Suppressor macrophage (primary cell): ENCODE data around the gene RAD51B.

Source experiments
- DNase-seq, 4 experiments: peaks; one replicate each; pipeline ENCODE4 v3.0.0-alpha.2; 2020 to 2022

Gene RAD51B

DNA sequence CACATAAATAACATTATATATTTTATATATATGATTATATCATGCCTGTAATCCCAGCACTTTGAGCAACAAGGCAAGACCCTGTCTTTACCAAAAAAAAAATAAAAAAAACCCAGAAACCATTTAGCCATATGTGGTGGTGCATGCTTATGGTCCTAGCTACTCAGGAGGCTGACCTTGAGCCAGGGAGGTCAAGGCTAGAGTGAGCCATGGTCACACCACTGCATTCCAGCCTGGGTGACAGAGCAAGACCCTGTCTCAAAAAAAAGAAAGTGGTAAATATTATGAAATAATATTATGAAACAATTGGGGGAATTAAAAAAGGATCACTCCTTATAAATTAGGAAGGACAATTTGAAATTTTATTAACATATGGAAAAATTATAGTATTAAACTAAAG is 16.0 kb downstream of the RAD51B start:
- DNase-seq = no peak

GRCh38 chr14:67837011-67837624 is 17.5 kb downstream of the RAD51B start:
- peak; percentile 53 to 88 (median 78) for DNase-seq

GRCh38 chr14:67846029-67846610 is 26.5 kb downstream of the RAD51B start:
- DNase-seq = no peak

GRCh38 chr14:67850066-67850830 is 30.7 kb downstream of the RAD51B start:
- no peak for DNase-seq

DNA sequence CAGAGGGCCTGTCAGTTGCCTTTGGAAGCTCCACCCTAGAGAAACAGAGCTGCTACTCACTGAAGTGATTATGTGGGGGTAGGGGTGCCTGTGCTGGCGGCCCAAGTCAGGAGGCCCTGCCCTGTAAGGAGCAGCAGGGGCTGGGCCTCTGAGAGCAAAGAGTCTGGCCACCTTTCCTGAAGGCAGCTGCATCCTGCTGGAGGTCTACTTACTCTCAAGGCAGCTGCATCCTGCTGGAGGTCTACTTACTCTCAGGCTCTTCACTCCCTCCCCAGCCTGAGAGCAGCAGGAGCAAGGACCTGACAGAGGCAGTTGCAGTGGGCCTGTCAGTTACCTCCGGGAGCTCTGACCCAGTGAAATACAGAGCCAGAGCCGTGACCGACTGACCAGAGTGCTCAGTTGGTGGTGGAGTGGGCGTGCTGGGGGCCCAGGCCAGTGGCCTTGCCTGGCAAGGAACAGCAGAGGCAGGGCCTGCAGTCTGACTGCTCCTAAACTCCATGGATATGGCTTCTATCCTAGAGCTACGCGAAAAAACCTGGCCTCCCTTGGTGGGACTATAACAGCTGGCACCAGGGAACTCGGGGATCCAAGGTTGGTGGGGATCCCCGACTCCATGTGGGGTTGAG is 32.3 kb downstream of the RAD51B start:
- DNase-seq = peak in 2 of 4 experiments; percentile 8 to 18

- DNase-seq = peak; percentile 59 to 85 (median 70)
These were observed 33.5 kb downstream of the RAD51B start for GRCh38 chr14:67852926-67853604.

DNA sequence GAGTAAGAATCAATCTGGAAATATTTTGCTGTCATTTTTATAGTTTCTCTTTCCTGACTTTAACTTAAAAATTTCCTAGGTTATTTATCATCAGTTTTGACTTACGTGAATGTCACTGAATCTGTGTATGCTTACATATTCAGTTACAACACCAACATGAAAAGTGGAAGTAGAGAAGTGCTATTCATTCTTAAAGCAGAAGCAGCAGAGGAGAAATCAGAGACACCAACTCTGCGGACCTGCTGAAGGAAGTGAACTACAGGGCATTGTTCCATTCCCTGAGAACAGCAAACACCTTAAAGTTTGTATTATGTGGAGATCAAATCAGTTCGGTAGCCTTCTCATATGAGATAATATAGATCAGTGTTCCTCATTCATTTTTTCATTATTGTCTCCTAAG is 34.1 kb downstream of the RAD51B start:
- DNase-seq = peak; percentile 63 to 87 (median 80)

- no peak for DNase-seq
These were observed 37.2 kb downstream of the RAD51B start for GRCh38 chr14:67856827-67857226.

DNA sequence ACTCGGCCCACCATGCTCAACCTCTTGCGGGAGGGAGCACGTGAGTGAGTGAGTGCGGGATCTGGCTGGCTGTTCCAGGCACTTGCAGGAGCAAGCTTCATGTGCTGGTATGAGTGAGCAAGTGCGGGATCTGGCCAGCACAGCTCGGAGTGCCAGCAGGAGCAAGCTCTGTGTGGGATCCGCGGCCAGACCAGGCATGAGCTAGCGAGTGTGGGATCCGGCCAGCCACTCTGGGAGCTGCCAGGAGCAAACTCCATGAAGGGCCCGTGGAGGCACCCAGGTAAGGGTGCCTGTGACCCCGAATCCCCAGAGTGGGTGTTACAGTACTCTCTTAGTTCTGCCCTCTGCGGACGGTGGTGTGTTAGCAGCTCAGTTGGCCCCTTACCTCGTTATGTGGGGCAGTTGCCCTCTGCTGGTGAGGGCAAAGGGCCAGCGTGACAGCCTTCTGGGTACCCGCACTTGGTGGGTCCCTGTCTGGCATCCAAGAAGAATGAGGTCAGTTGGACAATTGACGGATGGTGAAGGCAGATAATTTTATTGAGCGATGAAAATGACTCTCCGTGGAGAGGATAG is 38.3 kb downstream of the RAD51B start:
- DNase-seq = no peak

DNA sequence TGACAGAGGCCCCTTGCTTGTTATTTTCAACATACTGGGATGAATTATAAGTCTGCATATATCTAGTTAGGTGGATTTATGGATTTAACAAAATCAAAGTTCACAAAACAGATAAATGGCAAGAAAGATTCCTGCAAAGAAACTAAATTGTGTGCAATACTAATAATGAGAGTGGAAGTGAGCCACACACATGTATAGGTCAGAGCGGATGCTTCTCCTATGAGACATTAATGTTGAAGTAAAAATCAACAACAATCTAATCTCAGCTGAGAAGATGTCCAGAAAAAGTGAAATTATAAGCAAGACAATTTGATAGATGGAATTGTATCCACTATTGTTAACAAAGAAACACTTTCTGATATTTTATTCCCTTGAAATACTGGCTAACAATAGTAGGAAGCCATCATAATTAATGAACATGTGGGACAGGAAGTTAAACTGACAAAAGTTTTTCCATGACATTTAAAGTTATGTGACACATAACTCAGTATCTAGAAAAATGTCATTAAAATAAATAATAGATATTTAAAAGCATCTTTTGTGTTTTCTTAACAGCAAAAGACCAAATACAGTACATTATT is 39.7 kb downstream of the RAD51B start:
- DNase-seq = no peak

DNA sequence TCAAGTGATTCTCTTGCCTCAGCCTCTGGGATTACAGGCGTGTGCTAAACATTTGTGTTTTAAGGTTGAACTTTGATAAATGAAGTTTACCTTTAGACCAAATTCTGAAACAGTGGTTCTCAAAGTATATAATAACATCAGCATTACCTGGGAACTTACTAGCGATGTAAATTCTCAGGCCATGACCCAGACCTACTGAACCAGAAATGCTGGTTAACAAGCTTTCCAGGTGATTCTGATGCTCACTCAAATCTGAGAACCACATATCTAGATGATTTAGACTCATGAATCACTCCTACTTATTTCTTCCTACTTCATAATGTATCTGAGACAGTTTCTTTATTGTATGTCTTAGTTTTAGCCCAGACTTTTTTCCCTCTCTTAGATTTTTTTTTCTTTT is 43.6 kb downstream of the RAD51B start:
- no peak for DNase-seq

DNA sequence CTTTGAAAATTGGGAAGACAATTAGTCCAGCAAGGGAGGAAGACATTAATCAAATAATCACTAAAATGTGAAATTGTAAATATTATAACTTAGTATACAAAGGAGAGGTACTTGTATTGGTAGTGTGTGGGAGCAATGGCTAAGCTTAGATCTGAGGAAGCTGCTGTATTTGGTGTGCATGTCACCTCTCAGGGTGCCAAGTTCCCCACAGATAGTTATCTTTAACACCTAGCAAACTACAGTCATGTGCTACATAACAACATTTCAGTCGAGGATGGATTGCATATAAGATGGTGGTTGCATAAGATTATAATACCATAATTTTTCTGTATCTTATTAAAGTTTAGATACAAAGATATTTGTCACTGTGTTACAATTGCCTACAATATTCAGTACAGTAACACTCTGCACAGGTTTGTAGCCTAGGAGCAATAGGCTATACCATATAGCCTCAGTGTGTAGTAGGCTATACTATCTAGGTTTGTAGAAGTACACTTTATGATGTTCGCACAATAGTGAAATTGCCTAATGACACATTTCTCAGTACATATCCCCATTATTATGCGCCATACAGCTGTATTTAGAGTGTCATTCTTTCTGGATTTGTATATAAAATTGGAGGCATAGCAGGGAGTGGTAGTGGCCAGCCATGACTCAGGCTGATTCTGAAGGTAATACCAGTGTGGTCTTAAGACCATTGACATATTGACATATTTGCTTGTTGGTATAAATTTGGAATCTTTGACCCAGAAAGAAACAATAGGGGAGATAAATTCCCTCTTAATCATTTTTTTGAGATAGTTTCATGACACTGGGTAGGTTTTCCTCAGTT is 55.8 kb downstream of the RAD51B start:
- DNase-seq = no peak

DNA sequence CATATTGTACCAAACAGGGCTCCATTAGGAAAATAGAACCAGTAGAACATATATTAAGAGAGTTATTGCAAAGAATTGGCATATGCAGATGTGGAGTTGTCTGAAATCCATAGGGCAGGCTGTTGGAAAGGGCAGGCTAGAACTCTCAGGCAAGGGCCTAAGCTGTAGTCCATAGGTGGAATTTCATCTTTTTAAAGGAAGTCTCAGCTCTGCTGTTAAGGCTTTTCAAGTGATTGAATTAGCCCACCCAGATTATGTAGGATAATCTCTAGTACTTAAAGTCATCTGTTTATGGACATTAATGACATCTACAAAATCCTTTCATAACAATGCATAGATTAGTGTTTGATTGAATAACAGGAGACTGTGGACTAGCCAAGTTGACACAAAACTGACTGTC is 59.4 kb downstream of the RAD51B start:
- DNase-seq = no peak

- no peak for DNase-seq
These were observed 61.6 kb downstream of the RAD51B start for GRCh38 chr14:67881225-67881624.

DNA sequence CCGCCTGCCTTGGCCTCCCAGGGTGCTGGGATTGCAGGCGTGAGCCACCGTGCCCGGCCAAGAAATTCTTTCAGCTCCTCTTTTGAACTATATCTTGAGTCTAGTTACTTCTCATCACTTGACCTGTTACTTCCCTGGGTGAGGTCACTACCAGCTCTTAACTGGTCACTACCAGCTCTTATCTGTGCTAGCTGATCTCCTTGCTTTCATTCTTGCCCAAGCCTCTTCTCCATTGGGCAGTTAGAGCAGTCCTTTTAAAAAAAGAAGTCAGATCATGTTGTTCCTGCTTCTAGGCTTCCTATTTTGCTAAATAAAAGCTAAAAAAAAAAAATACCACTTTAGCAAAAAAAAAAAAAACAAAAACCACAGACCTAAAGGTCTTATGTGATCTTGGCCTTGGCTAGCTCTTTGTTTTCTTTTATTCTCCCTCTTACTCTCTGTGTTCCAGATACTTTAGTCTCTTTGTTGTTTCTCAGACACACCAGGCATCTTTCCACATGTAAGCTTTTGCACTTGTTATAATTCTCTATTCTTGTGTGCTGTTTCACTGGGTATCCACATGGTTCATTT is 63.5 kb downstream of the RAD51B start:
- DNase-seq = peak; percentile 59 to 85 (median 70)

DNA sequence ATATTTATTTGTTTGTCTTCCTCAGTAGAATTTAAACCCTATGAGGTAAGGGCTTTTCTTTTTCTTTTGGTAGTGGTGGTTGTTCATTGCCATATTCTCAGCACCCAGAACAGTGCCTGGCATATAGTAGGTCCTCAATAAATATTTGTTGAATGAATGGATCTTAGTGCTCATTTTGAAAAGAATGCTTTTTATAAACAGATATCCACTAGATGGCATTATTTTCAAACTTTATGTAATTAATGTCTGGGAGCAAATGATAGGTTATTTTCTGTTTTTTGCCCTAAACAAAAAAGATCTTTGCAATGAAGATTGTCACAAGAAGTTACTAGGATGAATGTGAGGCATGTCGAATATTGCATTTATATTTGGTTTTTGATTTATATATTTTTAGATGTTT is 64.1 kb downstream of the RAD51B start:
- peak in 3 of 4 experiments; percentile 2 to 64 (median 40) for DNase-seq

- DNase-seq = no peak
These were observed 66.6 kb downstream of the RAD51B start for GRCh38 chr14:67886191-67886590.

GRCh38 chr14:67887478-67887877 is 67.9 kb downstream of the RAD51B start:
- no peak for DNase-seq

DNA sequence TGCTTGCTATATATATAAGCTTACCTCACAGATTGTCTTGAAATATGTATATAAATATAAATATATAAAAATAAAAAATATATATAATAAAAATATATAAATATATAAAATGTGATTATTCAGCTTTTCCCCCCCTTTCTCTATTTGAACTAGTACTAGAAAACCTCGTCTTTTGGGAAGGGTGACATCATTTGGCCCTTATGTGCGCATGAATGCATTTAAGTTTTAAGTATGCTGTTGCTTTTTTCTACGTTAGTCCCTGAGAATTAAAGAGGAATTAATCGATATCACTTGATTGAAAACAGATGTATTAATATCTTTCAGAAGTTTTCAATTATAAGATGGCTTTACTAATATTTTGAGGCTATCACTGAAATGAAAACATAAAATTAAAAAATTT is 69.9 kb downstream of the RAD51B start:
- no peak for DNase-seq

DNA sequence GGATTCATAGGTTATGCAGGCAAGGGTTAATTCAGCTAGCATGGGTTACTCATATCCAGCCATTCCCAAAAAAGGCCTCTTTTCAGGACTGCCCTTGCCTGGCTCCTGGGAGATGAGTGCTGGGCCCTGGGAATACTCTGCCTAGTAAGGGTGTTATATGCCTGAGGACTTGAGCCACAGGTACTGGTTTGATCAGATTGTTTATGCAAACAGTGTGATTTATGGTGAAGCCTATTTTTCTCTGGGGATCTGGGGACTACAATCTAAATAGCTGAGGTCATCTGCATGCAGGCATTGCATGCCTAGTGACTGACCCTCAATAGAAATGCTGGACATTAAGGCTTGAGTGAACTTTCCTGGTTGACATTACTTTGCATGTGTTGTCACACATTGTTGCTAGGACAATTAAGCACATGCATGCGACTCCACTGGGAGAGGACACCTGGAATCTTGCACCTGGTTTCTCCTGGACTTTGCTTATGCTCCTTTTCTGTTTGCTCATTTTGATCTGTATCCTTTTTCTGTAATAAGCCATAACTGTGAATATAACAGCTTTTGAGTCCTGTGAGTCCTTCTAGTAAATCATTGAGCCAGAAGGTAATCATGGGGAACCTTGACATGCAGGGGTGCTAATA is 73.0 kb downstream of the RAD51B start:
- DNase-seq = no peak
